ENCODE measurements around the gene HOXA4.

The HOXA4 gene

GRCh38 chr7:27129729-27130539 is 623 bp downstream of the HOXA4 start:
- peak; percentile 58 for TF ChIP-seq ZFX (IDR thresholded peaks at IDR 0.05)
- TF ChIP-seq CTCF (conservative IDR thresholded peaks at IDR 0.05): peak; percentile 45
- peak overlapping the region; percentile 75 for H3K27ac ChIP-seq

GRCh38 chr7:27128776-27129728 is 1.5 kb downstream of the HOXA4 start:
- H3K27ac ChIP-seq: no peak overlapping the region
- no peak for TF ChIP-seq CTCF (conservative IDR thresholded peaks at IDR 0.05)
- TF ChIP-seq ZFX (IDR thresholded peaks at IDR 0.05): no peak

GRCh38 chr7:27128034-27128433 is 2.5 kb downstream of the HOXA4 start:
- TF ChIP-seq CTCF (conservative IDR thresholded peaks at IDR 0.05): no peak
- no peak for TF ChIP-seq ZFX (IDR thresholded peaks at IDR 0.05)
- H3K27ac ChIP-seq: no peak overlapping the region

- H3K27ac ChIP-seq: no peak overlapping the region
- TF ChIP-seq ZFX (IDR thresholded peaks at IDR 0.05): no peak
- no peak for TF ChIP-seq CTCF (conservative IDR thresholded peaks at IDR 0.05)
These were observed 3.8 kb downstream of the HOXA4 start for GRCh38 chr7:27126596-27127327.

GRCh38 chr7:27125986-27126394 is 4.6 kb downstream of the HOXA4 start:
- TF ChIP-seq CTCF (conservative IDR thresholded peaks at IDR 0.05) (no peak), ZFX (IDR thresholded peaks at IDR 0.05) (no peak)
- no peak overlapping the region for H3K27ac ChIP-seq

- no peak overlapping the region for H3K27ac ChIP-seq
- TF ChIP-seq CTCF (conservative IDR thresholded peaks at IDR 0.05) (no peak), ZFX (IDR thresholded peaks at IDR 0.05) (no peak)
These were observed 5.5 kb downstream of the HOXA4 start for GRCh38 chr7:27124902-27125689.
